Activated effector memory CD4-positive, alpha-beta T cell treated with anti-CD3 and anti-CD28 coated beads, Interleukin-2, amount 50 U/mL, for 16 hours (primary cell): ENCODE results near the gene OTOP3.
A peak's percentile ranks its signal among the peaks of the same experiment; 100 is the strongest.

Experiments used
- DNase-seq: peaks from one replicate; pipeline ENCODE4 v3.0.0-alpha.2; 2020

The OTOP3 gene

DNA sequence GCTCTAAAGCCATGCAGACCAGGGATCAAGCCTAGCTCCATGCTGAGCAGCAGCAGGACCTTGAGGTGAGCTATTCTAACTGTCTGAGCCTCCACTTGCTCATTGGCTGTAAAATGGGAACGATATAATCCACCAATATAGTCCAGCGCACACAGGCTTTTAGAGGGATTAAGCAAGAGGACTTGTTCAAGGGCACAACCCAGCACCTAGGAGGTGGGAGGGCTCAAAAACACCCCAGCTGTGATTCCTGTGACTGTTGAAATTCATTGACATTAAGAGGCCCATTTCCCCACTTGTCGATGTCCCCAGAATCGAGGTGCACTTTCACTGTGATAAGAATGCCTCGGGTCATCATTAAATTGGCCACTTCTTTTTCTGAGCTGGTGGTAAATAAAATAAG lies 16.8 kb upstream of the OTOP3 start:
- DNase-seq, result no peak

DNA sequence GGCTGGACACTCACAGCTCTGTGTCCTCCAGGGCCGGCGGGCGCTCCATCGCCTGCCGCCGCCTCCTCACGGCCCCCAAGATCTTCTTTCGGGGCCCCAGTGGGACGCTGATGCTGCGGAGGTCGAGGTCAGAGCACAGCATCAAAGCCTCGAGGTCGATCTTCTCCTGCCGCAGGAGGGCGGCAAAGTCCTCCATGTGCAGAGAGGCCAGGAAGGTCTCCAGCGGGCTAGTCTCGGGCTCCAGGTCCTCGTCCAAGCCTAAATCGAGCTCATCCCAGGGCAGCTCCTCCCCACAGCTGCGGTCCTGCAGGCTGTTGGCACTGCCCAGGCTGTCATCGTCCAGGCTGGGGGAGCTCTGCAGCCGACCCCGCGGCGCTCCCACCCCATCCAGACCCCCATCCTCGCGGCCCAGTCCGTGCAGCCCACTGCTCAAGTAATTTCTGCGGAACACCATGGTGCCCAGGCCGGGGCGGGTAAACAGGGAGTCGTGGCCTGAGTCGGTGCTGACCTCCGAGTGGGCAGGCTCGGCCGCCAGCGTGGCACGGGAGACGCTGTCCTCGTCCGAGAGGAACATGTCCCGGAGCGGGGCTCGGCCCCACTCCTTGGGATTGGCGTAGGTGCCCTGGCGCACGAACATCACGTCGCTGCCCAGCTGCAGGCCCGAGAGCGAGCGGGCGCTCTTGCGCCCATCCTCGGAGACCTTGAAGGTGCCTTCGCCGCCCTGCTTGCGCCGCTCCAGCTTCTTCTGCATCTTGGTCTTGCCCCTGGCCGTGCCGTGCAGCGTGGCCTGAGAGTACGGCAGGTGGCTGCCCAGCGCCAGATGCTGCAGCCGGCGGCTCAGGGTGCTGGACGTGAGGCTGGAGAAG lies 16.0 kb upstream of the OTOP3 start:
- DNase-seq, result no peak

DNA sequence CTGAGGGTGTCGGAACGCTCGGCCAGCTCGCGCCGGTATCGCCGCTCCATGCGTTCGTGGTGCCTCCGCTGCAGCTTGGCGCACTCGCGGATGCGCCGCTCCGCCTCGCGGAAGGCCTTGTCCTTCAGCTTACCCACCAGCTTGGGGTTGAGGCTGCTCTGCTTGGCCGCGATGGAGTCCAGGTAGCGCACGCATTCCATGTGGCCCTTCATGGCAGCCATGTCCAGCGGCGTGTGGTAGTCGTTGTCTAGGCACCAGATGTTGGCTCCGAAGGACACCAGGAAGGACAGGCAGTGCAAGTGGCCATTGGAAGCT lies 15.4 kb upstream of the OTOP3 start:
- no peak for DNase-seq

- no peak for DNase-seq
Observed at GRCh38 chr17:74920642-74921025, 15.1 kb upstream of the OTOP3 start.

GRCh38 chr17:74921026-74921681 lies 14.5 kb upstream of the OTOP3 start:
- DNase-seq, result no peak

GRCh38 chr17:74921769-74922168 lies 13.9 kb upstream of the OTOP3 start:
- no peak for DNase-seq

- DNase-seq, result no peak
Observed at GRCh38 chr17:74922172-74922571, 13.5 kb upstream of the OTOP3 start.

- DNase-seq, result no peak
Observed at GRCh38 chr17:74922694-74923537, 12.8 kb upstream of the OTOP3 start, which contains the start of gene USH1G. Gene USH1G (minus strand): TSS chr17:74923255. CDS start chr17:74923073, 182 bp downstream.

- DNase-seq, result peak; percentile 90
Observed at GRCh38 chr17:74923538-74924249, 12.0 kb upstream of the OTOP3 start.

GRCh38 chr17:74924250-74924948 lies 11.3 kb upstream of the OTOP3 start, which contains the start of gene OTOP2:
Gene OTOP2 (plus strand): TSS chr17:74924273. CDS start chr17:74924633, 360 bp downstream.
- no peak for DNase-seq

DNA sequence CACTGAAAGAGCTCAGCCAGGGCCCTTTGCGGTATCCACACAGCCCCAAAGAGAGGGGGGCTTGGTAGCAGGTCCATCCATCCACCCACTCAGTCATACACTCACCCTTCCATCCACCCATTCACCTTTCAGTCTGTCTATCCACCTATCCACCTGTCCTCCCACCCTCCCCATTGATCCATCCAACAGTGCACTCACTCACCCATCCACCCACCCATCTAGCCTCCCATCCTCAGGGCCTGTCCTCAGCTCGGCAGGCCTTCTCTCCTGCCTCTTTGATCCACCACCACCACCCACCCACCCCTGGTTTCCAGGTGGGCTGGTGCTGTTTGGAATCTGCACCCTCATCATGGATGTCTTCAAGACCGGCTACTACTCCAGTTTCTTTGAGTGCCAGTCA lies 10.5 kb upstream of the OTOP3 start:
- no peak for DNase-seq

- no peak for DNase-seq
Observed at GRCh38 chr17:74928786-74929185, 6.9 kb upstream of the OTOP3 start.

- DNase-seq, result no peak
Observed at GRCh38 chr17:74930535-74931036, 5.1 kb upstream of the OTOP3 start.

GRCh38 chr17:74935048-74935447 lies 650 bp upstream of the OTOP3 start:
- DNase-seq, result no peak

GRCh38 chr17:74936470-74936799 lies 737 bp downstream of the OTOP3 start:
- DNase-seq, result no peak

DNA sequence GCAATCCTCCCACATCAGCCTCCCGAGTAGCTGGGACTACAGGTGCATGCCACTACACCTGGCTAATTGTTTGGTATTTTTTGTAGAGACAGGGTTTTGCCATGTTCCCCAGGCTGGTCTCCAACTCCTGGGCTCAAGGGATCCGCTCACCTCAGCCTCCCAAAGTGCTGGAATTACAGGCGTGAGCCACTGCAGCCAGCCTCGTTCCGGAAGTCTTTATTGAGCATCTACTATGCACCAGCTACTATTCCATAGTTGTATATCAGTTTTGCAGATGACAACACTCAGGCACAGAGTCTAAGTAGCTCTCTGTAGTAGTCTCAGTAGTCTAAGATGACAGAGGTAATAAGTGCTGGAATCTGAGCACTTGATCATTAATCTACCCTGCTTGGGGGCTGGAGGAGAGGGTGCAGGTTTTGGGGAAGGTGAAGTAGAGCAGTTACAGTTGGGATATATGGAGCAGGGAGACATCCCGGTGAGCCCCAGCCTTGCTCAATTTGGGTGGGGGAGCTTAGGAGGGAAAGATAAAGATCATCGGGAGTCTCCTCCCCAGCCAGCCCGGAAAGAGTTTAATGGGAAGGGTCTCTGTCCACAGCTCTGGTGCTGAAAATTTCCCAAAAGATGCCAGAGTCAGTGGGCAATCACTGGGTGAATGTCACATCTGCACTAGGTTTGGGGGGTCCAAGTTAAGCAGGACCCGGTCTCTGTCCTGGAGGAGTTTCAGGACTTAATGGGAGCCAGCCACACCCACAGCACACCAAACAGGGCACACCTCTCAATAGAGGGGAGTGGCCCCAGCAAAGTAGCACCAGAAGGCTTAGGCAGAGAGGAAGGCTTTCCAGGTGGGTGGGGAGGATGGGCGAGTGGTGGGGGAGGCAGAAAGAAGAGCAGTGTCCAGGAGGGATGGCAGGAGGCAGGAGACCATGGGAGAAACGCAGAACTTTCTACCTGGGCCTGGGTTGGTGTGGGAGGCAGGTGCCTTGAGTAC lies 1.7 kb downstream of the OTOP3 start:
- no peak for DNase-seq

GRCh38 chr17:74938194-74938950 lies 2.7 kb downstream of the OTOP3 start:
- DNase-seq, result no peak

DNA sequence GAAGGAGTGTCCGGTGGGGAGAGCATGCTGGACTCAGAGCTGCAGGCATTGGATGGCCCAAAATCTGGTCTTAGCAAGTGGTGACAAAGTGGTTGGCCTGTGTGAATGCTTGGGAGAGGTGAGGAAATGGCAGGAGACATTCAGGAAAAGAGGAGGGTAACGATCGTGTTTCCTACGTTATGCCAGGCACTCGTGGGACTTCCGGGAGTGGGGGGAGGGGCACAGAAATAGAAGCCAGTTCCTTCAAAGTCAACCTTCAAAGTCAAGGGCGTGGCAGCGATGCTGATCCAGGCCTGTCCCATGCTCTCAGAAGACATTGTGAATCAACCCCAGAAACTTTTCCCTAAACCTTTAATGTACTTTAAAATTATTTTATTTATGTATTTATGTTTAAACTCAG lies 3.8 kb downstream of the OTOP3 start:
- no peak for DNase-seq

DNA sequence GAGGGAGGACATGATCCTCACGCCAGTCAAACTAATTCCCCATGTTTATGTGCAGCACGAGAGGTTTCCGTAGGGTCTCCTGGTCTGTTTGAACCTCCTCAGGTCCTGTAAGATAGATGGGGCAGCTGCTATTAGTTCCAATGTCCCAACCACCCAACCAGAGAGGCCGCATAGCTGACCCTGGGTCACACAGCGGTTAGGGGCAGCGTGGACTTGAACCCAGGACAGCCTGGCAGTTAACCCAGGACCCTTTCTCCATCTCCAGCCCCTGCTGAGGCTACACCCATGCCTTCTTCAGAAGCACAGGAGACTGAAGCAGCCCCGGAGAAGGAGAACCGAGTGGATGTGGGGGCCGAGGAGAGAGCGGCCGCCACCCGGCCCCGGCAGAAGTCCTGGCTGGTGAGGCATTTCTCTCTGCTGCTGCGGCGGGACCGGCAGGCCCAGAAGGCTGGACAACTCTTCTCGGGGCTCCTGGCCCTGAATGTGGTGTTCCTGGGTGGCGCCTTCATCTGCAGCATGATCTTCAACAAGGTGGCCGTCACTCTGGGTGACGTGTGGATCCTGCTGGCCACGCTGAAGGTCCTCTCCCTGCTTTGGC lies 5.5 kb downstream of the OTOP3 start:
- DNase-seq, result no peak
